HepG2 (cell line): ENCODE data around the gene EPHA2. TPM values are rescaled to one million over a fixed set of nuclear protein-coding genes. Genes with fewer than 3 reads are reported as not detected.

Experiments used
- MEF2D ChIP-seq: sonication (generic); formaldehyde crosslinking; IDR thresholded peaks from 2 replicates; pipeline ENCODE4 v1.5.1; 2020; ENCODE audit warnings: mild to moderate bottlenecking, missing genetic modification reagents
- MTF1 ChIP-seq: sonication (generic); formaldehyde crosslinking; IDR thresholded peaks from 2 replicates; pipeline ENCODE4 v1.5.0; 2020; ENCODE audit warnings: missing genetic modification reagents
- ZNF44 ChIP-seq: sonication (generic); formaldehyde crosslinking; IDR thresholded peaks from 2 replicates; pipeline ENCODE4 v1.5.1; 2020; ENCODE audit warnings: mild to moderate bottlenecking, missing genetic modification reagents
- ZNF552 ChIP-seq: sonication (generic); formaldehyde crosslinking; IDR thresholded peaks from 2 replicates; pipeline ENCODE4 v1.9.0; 2022; ENCODE audit warnings: missing genetic modification reagents, mild to moderate bottlenecking, borderline replicate concordance
- polyA plus RNA-seq, 8 experiments: library from polyadenylated mRNA; depleted of rRNA in 3 of 8; stranded (reverse) in 7 of 8; unstranded in 1 of 8; fragments of >200 nt; fragmentation: Illumina TruSeq in 4 of 8; extraction: Trizol in 4 of 8; gene quantifications; 2 replicates each; pipeline versions ENCODE4 v1.2.1 to v1.2.3, GENCODE V29; 2011 to 2016; ENCODE audit warnings: low read depth in 4 of 8, missing spikeins in 1 of 8, mixed read lengths in 1 of 8; ENCODE audit not compliant: insufficient read depth in 1 of 8
- total RNA-seq, 5 experiments: library from RNA; depleted of rRNA; stranded (reverse); fragments of >200 nt; fragmentation: Illumina TruSeq; extraction: Trizol; gene quantifications; 2 replicates each; pipeline ENCODE4 v1.2.3, GENCODE V29; 2016; ENCODE audit warnings: low read depth in 1 of 5
- TF ChIP-seq, protein P1 (sequence below): sonication (generic); formaldehyde crosslinking; IDR thresholded peaks from 2 replicates; pipeline ENCODE4 v1.4.0; 2020; ENCODE audit warnings: missing genetic modification reagents
- TF ChIP-seq, protein P2 (sequence below): sonication (generic); formaldehyde crosslinking; IDR thresholded peaks from 2 replicates; pipeline ENCODE4 v1.8.0; 2022; ENCODE audit warnings: low read depth, missing genetic modification reagents

EPHA2 gene
- total and polyA plus RNA-seq, 2 of the 13 experiments (the other 11 are each of a cell fraction or from before 2014, with no cell fraction given): 33.6 to 53.6 TPM

DNA sequence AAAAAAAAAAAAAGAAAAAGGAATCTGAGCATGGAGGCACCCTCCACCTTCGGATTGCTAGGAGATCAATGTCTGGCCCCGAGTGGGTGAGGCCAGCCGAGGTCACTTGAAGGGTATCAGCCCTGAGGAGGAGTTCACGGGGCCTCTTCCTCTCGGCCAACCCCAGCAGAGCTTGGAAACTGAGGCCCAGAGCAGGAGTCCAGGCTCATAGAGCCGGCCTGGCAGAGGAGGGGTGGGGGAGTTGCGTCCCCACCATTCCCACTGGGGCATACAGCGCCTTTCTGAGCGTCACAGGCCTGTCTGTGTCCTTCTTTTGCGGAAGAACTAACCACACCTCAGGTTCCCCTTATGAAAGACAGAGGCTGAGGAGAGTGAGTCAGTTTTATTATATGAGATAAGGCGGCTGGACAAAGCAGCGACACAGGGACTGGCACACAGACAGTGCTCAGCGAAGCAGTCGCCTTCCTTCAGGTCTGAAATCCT lies 17.1 kb upstream of the EPHA2 start (continued):
- TF ChIP-seq, protein P1, sequence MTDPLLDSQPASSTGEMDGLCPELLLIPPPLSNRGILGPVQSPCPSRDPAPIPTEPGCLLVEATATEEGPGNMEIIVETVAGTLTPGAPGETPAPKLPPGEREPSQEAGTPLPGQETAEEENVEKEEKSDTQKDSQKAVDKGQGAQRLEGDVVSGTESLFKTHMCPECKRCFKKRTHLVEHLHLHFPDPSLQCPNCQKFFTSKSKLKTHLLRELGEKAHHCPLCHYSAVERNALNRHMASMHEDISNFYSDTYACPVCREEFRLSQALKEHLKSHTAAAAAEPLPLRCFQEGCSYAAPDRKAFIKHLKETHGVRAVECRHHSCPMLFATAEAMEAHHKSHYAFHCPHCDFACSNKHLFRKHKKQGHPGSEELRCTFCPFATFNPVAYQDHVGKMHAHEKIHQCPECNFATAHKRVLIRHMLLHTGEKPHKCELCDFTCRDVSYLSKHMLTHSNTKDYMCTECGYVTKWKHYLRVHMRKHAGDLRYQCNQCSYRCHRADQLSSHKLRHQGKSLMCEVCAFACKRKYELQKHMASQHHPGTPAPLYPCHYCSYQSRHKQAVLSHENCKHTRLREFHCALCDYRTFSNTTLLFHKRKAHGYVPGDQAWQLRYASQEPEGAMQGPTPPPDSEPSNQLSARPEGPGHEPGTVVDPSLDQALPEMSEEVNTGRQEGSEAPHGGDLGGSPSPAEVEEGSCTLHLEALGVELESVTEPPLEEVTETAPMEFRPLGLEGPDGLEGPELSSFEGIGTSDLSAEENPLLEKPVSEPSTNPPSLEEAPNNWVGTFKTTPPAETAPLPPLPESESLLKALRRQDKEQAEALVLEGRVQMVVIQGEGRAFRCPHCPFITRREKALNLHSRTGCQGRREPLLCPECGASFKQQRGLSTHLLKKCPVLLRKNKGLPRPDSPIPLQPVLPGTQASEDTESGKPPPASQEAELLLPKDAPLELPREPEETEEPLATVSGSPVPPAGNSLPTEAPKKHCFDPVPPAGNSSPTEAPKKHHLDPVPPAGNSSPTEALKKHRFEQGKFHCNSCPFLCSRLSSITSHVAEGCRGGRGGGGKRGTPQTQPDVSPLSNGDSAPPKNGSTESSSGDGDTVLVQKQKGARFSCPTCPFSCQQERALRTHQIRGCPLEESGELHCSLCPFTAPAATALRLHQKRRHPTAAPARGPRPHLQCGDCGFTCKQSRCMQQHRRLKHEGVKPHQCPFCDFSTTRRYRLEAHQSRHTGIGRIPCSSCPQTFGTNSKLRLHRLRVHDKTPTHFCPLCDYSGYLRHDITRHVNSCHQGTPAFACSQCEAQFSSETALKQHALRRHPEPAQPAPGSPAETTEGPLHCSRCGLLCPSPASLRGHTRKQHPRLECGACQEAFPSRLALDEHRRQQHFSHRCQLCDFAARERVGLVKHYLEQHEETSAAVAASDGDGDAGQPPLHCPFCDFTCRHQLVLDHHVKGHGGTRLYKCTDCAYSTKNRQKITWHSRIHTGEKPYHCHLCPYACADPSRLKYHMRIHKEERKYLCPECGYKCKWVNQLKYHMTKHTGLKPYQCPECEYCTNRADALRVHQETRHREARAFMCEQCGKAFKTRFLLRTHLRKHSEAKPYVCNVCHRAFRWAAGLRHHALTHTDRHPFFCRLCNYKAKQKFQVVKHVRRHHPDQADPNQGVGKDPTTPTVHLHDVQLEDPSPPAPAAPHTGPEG (CRISPR knock-in tag): no peak
- TF ChIP-seq ZNF44 (no peak), MEF2D (CRISPR knock-in tag) (no peak), MTF1 (CRISPR knock-in tag) (no peak), ZNF552 (CRISPR knock-in tag) (no peak)
- TF ChIP-seq, protein P2, sequence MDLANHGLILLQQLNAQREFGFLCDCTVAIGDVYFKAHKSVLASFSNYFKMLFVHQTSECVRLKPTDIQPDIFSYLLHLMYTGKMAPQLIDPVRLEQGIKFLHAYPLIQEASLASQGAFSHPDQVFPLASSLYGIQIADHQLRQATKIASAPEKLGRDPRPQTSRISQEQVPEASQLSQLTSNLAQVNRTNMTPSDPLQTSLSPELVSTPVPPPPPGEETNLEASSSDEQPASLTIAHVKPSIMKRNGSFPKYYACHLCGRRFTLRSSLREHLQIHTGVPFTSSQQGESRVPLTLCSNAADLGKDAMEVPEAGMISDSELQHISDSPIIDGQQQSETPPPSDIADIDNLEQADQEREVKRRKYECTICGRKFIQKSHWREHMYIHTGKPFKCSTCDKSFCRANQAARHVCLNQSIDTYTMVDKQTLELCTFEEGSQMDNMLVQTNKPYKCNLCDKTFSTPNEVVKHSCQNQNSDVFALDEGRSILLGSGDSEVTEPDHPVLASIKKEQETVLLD (CRISPR knock-in tag): no peak
